GM19372 (cell line): ENCODE results near the gene APBB2.
"Not testable (repeated sequence)": the region's sequence is repeated elsewhere in the genome, so short reads cannot be mapped to it uniquely, and the experiment has no call there.

ENCODE experiments used
- ATAC-seq: cut with Tn5 transposase; IDR thresholded peaks from one replicate; pipeline ENCODE4 v1.9.1; 2021; ENCODE audit warnings: mild to moderate bottlenecking, low read depth, moderate library complexity; ENCODE audit not compliant: unreplicated experiment

APBB2 gene

GRCh38 chr4:41069838-41070237 is 144.5 kb downstream of the APBB2 start:
- ATAC-seq: no peak

GRCh38 chr4:41069257-41069656 is 145.1 kb downstream of the APBB2 start:
- ATAC-seq: no peak

GRCh38 chr4:41067369-41067768 is 147.0 kb downstream of the APBB2 start:
- ATAC-seq: no peak

- no peak for ATAC-seq
These were observed 148.3 kb downstream of the APBB2 start for GRCh38 chr4:41066049-41066448.

GRCh38 chr4:41065434-41066006 is 148.8 kb downstream of the APBB2 start:
- ATAC-seq: no peak

- ATAC-seq: no peak
These were observed 149.4 kb downstream of the APBB2 start for GRCh38 chr4:41064953-41065352.

GRCh38 chr4:41061482-41062185 is 152.7 kb downstream of the APBB2 start:
- no peak for ATAC-seq

GRCh38 chr4:41060352-41061334 is 153.7 kb downstream of the APBB2 start:
- ATAC-seq: no peak

GRCh38 chr4:41059411-41059810 is 154.9 kb downstream of the APBB2 start:
- not testable (repeated sequence) for ATAC-seq

- ATAC-seq: no peak
These were observed 155.9 kb downstream of the APBB2 start for GRCh38 chr4:41058426-41058825.

- no peak for ATAC-seq
These were observed 156.9 kb downstream of the APBB2 start for GRCh38 chr4:41057467-41057866.

GRCh38 chr4:41052287-41052686 is 162.1 kb downstream of the APBB2 start:
- no peak for ATAC-seq

- no peak for ATAC-seq
These were observed 163.2 kb downstream of the APBB2 start for GRCh38 chr4:41050880-41051775.

GRCh38 chr4:41050116-41050515 is 164.2 kb downstream of the APBB2 start:
- no peak for ATAC-seq

- not testable (repeated sequence) for ATAC-seq
These were observed 165.2 kb downstream of the APBB2 start for GRCh38 chr4:41049176-41049575.

- ATAC-seq: no peak
These were observed 169.6 kb downstream of the APBB2 start for GRCh38 chr4:41044791-41045190.

GRCh38 chr4:41044165-41044564 is 170.2 kb downstream of the APBB2 start:
- ATAC-seq: no peak

- ATAC-seq: no peak
These were observed 170.9 kb downstream of the APBB2 start for GRCh38 chr4:41043465-41043864.

- ATAC-seq: no peak
These were observed 172.8 kb downstream of the APBB2 start for GRCh38 chr4:41041551-41041950.

- ATAC-seq: no peak
These were observed 175.0 kb downstream of the APBB2 start for GRCh38 chr4:41039317-41039716.
